Uterus (tissue), 4 donors: ENCODE data around the gene NPAS1. TPM values are rescaled to one million over a fixed set of nuclear protein-coding genes. Genes with fewer than 3 reads are reported as not detected.

Experiments used
- DNase-seq, 2 donors: peaks; one replicate each; pipeline ENCODE4 v3.0.0-alpha.2; 2019 to 2020
- H3K27ac ChIP-seq, 2 donors: fragments of 200-600 bp; sonication (generic); 1 replicate in 1 of 2; 2 replicates in 1 of 2; pipeline ENCODE4 v1.5.1; 2016 to 2018
- H3K27me3 ChIP-seq, 2 donors: fragments of 200-600 bp; sonication (generic); one replicate each; pipeline ENCODE4 v1.5.1; 2018 to 2019; ENCODE audit warnings: control low read depth in 1 of 2
- H3K36me3 ChIP-seq, 2 donors: fragments of 200-600 bp; sonication (generic); one replicate each; pipeline ENCODE4 v1.5.1; 2019; ENCODE audit warnings: control low read depth in 1 of 2
- H3K4me1 ChIP-seq, 2 donors: fragments of 200-600 bp; sonication (generic); one replicate each; pipeline ENCODE4 v1.5.1; 2018 to 2019; ENCODE audit warnings: control low read depth in 1 of 2
- H3K4me3 ChIP-seq, 2 donors: fragments of 200-600 bp; sonication (generic); 1 replicate in 1 of 2; 2 replicates in 1 of 2; pipeline ENCODE4 v1.5.1; 2018 to 2019; ENCODE audit warnings: mild to moderate bottlenecking in 1 of 2
- H3K9me3 ChIP-seq, 2 donors: fragments of 200-600 bp; sonication (generic); one replicate each; pipeline ENCODE4 v1.5.1; 2019; ENCODE audit warnings: control low read depth in 1 of 2
- POLR2A ChIP-seq, 2 donors: fragments of 450-650 bp; IDR thresholded peaks; one replicate each; pipeline ENCODE4 v1.6.1; 2016; ENCODE audit warnings: antibody characterized with exemption in 2 of 2, mild to moderate bottlenecking in 1 of 2, moderate library complexity in 1 of 2
- intact Hi-C: fragments of 100-400 bp; cut with DNase I; formaldehyde crosslinking; loops from one replicate; pipeline ENCODE4 v1.15.1; 2023; ENCODE audit warnings: low total_unique reads
- total RNA-seq, 4 donors: library from RNA; depleted of rRNA in 3 of 4; stranded (reverse); fragments of >200 nt in 3 of 4; gene quantifications; one replicate each; pipeline versions ENCODE4 v1.1.0 to v1.2.4, GENCODE V29; 2014 to 2023
- TF ChIP-seq, protein P1 (sequence below), 4 experiments: fragments of 200-600 bp in 2 of 4; fragments of 450-650 bp in 2 of 4; sonication (generic) in 2 of 4; IDR thresholded peaks; one replicate each; pipeline ENCODE4 v1.5.1; 2016 to 2019; ENCODE audit warnings: antibody characterized with exemption in 4 of 4, mild to moderate bottlenecking in 2 of 4, moderate library complexity in 1 of 4
- donor health status: DM: yes; HTN: yes; CAD: no.

The NPAS1 gene
- total RNA-seq, 4 donors from 2014 or later = not detected

DNA sequence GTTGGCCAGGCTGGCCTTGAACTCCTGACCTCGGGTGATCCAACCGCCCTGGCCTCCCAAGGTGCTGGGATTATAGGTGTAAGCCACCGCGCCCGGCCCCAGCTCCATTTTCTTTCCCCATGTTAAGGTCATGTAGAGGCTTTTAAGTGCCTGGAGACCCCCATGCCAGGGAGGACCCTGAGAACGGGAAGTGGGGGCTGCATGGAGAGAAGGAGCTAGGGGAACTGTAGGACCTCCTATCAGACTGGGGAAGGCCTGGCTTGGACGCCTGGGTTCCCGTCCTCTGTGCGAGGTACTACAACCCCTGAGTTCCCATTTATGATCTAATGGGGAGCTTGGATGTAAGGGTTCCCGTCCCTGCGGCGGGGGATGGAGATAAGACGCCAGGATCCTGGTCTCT lies 714 bp upstream of the NPAS1 start:
- DNase-seq = no peak
- peaks cover 19 to 29% of the 10 kb centered on the region in 2 donors for H3K27me3 ChIP-seq
- intact Hi-C loops = no loop called here
- no peak for TF ChIP-seq POLR2A (IDR thresholded peaks at IDR 0.05)
- TF ChIP-seq, protein P1, sequence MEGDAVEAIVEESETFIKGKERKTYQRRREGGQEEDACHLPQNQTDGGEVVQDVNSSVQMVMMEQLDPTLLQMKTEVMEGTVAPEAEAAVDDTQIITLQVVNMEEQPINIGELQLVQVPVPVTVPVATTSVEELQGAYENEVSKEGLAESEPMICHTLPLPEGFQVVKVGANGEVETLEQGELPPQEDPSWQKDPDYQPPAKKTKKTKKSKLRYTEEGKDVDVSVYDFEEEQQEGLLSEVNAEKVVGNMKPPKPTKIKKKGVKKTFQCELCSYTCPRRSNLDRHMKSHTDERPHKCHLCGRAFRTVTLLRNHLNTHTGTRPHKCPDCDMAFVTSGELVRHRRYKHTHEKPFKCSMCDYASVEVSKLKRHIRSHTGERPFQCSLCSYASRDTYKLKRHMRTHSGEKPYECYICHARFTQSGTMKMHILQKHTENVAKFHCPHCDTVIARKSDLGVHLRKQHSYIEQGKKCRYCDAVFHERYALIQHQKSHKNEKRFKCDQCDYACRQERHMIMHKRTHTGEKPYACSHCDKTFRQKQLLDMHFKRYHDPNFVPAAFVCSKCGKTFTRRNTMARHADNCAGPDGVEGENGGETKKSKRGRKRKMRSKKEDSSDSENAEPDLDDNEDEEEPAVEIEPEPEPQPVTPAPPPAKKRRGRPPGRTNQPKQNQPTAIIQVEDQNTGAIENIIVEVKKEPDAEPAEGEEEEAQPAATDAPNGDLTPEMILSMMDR (IDR thresholded peaks at IDR 0.05) = no peak
- no peak overlapping the region for H3K27ac ChIP-seq
- H3K9me3 ChIP-seq = no peaks in the 10 kb centered on the region
- H3K36me3 ChIP-seq = no peaks in the 10 kb centered on the region
- H3K4me1 ChIP-seq = peaks cover 0 to 22% of the 10 kb centered on the region in 2 donors
- no peak overlapping the region for H3K4me3 ChIP-seq

- Histone ChIP-seq H3K27me3 (peaks cover 19 to 36% of the 10 kb centered on the region in 2 donors), H3K9me3 (no peaks in the 10 kb centered on the region), H3K36me3 (no peaks in the 10 kb centered on the region), H3K4me3 (no peak overlapping the region), H3K4me1 (peaks cover 0 to 22% of the 10 kb centered on the region in 2 donors), H3K27ac (no peak overlapping the region)
- TF ChIP-seq POLR2A (IDR thresholded peaks at IDR 0.05) = no peak
- TF ChIP-seq, protein P1 (IDR thresholded peaks at IDR 0.05) = no peak
- DNase-seq = no peak
- intact Hi-C loops = no loop called here
These were observed 632 bp downstream of the NPAS1 start for GRCh38 chr19:47020132-47020805.

DNA sequence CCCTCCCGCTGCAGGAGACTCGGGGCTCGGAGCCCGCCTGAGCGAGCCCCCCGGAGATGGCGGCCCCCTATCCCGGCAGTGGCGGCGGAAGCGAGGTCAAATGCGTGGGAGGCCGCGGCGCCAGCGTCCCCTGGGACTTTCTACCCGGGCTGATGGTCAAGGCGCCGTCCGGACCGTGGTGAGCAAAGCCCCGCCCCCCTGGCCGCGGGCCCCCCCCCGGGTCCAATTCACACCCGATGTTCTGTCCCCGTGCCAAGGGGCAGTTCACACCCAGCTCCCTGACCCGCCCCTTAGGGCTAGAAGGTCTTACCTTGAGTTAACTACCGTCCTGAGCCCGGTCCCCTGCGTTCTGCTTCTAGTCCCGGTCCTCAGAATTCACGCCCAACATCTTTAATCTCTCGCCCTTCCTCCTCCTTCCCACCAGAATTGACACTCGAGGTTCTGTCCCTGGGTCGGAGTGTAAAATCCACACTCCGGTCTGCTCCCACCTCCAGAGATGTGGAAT lies 1.4 kb downstream of the NPAS1 start:
- Histone ChIP-seq H3K4me1 (peaks cover 0 to 22% of the 10 kb centered on the region in 2 donors), H3K9me3 (no peaks in the 10 kb centered on the region), H3K36me3 (no peaks in the 10 kb centered on the region), H3K4me3 (no peak overlapping the region), H3K27ac (no peak overlapping the region), H3K27me3 (peaks cover 19 to 42% of the 10 kb centered on the region in 2 donors)
- no peak for DNase-seq
- TF ChIP-seq, protein P1 (IDR thresholded peaks at IDR 0.05) = no peak
- intact Hi-C loops = no loop called here

DNA sequence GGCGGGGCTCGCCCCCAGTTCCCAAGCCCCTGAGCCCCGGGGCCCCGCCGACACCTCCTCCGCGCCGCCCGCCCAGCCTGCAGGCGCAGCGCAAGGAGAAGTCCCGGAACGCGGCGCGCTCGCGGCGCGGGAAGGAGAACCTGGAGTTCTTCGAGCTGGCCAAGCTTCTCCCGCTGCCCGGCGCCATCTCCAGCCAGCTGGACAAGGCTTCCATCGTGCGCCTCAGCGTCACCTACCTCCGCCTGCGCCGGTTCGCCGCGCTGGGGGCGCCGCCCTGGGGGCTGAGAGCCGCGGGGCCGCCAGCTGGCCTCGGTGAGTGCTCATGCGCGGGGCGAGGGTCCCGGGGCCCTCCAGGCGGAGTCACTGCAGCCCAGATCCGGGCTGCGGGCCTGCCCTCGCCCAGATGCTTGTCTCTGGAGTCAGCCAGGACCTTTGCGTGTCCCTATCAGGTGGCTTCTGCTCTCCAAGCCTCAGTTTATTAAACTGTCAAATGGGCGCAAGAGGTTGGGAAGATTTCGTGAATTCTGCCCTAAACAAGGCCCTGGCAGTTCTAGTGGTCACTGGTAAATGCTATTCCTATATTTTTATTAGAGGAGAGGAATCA lies 2.0 kb downstream of the NPAS1 start:
- TF ChIP-seq, protein P1 (IDR thresholded peaks at IDR 0.05) = no peak
- TF ChIP-seq POLR2A (IDR thresholded peaks at IDR 0.05) = no peak
- Histone ChIP-seq H3K9me3 (no peaks in the 10 kb centered on the region), H3K36me3 (no peaks in the 10 kb centered on the region), H3K4me3 (no peak overlapping the region), H3K27ac (no peak overlapping the region), H3K4me1 (peaks cover 0 to 22% of the 10 kb centered on the region in 2 donors), H3K27me3 (peaks cover 19 to 44% of the 10 kb centered on the region in 2 donors)
- no peak for DNase-seq
- intact Hi-C loops = no loop called here

DNA sequence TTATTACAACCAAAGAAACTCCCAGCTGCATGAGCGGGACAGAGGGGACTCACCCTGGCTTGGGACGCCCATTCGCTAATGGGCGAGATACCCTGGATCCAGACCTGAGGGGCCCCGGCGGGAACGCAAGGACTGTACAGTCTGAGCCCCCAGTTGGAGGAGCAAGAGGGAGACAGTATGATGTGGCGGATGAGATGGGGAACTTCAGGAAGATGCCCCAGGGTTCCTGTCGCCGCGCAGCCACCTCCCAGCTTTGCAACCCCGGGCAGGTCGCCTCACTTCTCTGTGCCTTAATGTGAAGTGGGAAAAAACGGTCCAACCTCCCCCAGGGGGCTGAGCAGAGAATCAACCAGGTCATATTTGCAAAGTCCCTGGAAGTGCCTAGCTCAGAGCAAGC lies 2.5 kb downstream of the NPAS1 start:
- Histone ChIP-seq H3K27ac (no peak overlapping the region), H3K9me3 (no peaks in the 10 kb centered on the region), H3K4me3 (no peak overlapping the region), H3K4me1 (peaks cover 0 to 22% of the 10 kb centered on the region in 2 donors), H3K36me3 (no peaks in the 10 kb centered on the region), H3K27me3 (peaks cover 19 to 44% of the 10 kb centered on the region in 2 donors)
- intact Hi-C loops = no loop called here
- TF ChIP-seq POLR2A (IDR thresholded peaks at IDR 0.05) = no peak
- TF ChIP-seq, protein P1 (IDR thresholded peaks at IDR 0.05) = no peak
- DNase-seq = no peak
